GM19468 (cell line): Measurements from ENCODE around the gene HAP1.

ENCODE experiments used
- ATAC-seq: cut with Tn5 transposase; IDR thresholded peaks from one replicate; pipeline ENCODE4 v1.9.1; 2021; ENCODE audit warnings: mild to moderate bottlenecking, moderate library complexity, moderate number of reproducible peaks; ENCODE audit not compliant: unreplicated experiment; ENCODE audit errors: extremely low read depth

HAP1 gene

DNA sequence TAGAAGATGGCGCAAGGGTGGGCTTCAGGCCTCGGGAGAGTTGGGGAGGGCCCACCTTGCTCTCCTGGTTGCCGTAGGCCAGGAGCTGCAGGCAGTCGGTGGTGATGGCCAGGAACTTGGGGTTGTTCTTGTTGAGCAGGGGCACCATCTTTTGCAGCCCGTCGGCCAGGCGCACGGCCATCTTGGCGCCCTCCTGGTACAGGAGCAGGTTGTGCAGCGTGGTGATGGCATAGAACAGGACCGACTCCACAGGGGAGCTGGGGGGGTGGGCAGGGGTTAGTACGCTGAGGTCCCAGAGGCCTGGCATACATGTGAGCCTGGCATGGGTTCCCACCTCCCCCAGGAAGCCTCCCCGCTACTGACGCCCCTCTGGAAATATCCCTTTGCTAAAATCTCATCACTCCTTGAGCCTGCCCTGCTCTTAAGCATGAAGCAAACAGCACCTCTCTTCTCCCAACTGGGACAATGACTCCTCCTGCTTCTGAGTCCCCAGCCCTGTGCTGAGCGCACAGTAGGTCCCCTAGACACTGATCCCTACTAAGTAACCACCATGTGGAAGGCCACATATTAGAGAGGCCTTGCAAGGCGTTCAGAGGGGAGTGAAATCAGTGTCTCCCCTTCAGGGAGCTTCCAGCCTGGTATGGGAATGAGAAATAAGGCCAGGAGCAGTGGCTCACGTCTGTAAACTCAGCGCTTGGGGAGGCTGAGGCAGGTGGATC is 33.0 kb upstream of the HAP1 start:
- ATAC-seq, result no peak

DNA sequence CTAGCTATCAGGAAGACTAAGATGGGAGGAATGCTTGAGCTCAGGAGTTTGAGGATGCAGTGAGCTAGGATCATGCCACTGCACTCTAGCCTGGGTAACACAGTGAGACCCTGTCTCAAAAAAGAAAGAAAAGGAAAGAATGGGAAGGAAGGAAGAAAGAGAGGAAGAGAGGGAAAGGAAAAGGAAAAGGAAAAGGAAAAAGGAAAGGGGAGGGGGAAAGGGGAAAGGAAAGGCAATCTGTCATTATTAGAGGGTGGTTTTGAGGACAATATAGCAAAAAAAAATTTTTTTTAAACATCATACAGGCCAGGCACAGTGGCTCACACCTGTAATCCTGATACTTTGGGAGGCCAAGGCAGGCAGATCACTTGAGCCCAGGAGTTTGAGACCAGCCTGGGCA is 31.7 kb upstream of the HAP1 start:
- no peak for ATAC-seq

DNA sequence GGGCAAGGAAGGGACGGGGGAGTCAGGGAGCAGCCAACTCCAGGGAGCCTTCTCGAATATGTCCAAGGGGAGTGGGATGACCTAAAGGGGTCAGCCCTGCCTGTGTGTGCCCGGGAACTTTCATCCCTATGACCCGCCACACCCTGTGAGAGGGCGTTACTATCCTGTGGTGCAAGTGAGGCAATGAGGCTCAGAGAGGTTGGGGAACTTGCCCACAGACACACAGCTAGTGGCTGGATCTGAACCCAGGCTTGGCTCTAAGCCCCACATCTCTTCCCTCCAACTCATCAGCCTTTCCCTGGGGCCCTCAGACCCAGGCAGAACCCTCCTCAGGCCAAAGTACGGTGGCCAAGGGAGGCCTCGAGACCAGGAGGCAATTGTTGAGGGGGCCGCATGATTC is 28.9 kb upstream of the HAP1 start:
- ATAC-seq, result no peak

DNA sequence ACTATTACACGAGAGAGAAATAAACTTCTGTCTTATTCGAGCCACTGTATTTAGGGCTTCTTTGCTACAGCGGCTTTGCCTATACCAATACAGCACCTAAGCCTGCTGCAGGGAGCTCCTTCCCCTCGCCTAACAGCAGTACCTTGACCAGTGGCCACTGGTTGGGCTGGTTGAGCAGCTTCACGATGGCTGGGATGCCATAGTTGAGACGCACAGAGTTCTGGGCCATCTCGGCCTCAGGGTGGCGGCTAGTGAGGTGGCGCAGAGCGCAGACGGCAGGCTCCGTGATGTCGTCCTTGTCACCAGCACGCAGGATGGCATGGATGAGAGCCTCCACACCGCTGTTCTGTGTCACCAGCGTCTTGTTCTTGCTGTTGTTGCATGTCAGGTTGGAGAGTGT is 28.4 kb upstream of the HAP1 start:
- ATAC-seq, result no peak

DNA sequence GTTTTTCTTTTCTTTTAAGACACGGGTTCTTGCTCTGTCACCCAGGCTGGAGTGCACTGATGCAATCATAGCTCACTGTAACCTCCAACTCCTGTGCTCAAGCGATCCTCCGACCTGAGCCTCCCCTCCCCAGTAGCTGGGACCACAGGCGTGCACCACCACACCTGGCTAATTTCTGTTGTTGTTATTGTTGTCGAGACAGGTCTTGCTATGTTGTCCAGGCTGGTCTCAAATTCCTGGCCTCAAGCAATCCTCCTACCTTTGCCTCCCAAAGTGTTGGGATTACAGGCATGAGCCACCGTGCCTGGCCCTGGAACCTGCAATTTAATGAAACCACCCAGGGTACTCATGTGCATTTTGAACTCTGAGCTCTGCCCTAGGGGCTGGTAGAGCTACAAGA is 27.9 kb upstream of the HAP1 start:
- ATAC-seq, result no peak

DNA sequence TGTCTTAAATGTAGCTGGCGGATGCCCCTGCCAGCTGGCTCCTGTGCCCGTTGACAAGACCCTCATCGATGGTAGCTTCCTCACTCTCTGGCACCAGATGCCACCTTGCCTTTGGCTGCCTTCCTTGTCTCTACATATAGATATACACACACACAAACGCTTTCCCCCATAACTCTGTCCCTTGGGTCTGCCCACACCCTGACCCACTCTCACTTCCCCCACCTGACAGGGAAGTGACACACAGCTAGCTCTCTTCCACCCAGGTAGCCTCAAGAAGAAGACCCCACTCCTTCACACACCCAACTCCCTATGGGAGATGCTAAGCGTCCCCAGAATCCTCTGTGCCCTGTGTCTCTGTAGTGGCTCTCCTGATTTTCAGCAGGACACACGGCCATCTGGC is 26.4 kb upstream of the HAP1 start:
- ATAC-seq, result no peak

DNA sequence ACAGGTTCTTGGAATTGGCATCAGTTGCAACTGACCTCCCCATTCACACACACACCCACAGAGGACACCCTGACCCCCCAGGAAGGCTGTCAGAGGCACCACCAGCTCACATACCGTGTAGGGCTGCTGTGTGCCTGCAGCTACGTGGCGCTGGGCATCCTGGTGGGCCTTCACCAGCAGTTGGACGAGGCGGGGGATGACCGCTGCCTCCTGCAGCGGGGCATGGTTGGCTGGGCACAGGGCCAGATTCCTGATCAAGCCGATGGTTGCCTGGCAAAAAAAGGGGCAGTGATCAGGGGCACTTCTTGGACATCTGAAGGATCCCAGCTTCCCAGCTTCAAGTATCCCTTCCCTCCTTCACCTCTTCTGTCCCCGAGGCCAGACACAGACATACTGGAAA is 24.2 kb upstream of the HAP1 start:
- no peak for ATAC-seq

DNA sequence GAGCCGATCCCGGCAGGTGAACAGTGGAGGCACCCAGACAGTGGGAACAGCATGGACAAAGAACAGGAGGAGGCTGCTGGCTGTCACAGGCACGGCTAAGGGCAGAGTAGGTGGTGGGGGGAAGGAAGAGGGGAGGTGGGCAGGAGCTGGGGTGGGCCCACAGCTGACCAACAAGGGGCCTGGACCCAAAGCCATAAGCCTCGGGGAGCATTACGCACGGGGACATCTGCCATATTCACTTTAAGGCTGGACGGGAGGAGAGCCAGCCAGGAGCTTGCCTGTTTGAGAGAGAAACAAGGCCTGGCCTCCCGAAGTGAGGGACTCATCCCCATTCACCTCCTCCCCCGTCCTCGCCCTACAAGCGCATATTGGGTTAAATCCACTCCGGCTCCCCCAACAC is 19.6 kb upstream of the HAP1 start:
- no peak for ATAC-seq

DNA sequence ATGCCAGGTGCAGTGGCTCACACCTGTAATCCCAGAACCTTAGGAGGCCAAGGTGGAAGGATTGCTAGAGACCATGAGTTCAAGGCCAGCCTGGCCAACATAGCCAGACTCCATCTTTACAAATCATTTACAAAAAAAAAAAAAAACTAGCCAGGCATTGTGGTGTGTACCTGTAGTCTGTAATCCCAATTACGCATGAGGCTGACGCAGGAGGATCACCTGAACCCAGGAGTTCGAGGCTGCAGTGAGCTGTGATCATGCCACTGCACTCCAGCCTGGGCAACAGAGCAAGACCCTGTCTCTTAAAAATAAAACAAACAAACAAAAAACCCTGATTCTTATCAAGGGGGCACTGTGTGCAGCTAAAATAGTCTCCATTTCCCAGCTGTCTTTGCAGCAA is 16.8 kb upstream of the HAP1 start:
- no peak for ATAC-seq

DNA sequence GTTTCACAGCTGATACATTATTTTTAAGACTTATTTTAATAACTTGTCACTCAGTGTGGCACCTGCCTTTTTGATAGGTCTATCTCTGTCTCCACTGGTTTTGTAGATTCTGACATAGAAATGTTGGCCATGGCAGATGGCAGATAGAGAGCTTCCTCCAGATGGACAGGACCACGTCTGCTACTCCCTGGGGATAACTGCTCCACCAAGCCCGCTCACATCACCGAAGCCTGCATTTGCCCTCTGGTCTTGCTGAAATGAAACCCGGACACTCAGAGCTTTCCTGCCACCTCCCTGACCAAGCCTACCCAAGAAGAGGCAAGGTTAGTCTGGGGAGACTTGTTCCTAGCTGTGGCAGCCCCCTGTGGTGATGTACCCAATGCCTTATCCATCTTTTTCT is 16.4 kb upstream of the HAP1 start:
- no peak for ATAC-seq

DNA sequence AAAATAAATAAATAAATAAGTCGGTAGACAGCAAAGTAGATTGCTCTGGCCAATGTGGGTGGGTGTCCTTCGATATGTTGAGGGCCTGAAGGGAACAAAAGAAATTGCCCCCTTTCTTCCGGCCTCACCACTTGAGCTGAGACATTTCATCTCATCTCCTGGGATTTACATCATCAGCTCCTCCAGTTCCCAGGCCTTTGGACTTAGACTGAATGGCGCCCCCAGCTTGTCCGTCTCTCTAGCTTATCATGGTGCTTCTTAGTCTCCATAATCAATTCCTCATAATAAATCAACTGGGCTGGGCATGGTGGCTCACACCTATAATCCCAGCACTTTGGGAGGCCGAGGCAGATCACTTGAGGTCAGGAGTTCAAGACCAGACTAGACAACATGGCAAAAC is 13.8 kb upstream of the HAP1 start:
- no peak for ATAC-seq

DNA sequence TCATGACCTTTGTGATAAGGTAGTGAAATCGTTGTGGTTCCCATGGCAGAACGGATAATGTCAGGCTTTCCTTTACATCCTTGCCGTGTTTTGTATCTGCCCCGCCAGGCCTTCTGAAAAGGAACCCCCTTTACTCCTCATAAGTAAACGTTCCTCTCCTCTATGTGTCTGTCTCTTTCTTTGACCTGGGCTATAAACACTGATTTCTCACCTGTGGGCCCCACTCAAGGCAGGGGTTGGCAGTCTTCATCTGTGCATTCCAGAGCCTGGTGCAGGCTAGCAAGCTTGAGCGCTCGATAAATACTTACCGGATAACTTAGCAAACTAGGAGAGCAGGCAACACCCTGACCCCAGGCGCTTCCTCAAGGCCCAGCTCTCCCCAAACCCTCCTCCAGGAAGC is 7.3 kb upstream of the HAP1 start:
- no peak for ATAC-seq

DNA sequence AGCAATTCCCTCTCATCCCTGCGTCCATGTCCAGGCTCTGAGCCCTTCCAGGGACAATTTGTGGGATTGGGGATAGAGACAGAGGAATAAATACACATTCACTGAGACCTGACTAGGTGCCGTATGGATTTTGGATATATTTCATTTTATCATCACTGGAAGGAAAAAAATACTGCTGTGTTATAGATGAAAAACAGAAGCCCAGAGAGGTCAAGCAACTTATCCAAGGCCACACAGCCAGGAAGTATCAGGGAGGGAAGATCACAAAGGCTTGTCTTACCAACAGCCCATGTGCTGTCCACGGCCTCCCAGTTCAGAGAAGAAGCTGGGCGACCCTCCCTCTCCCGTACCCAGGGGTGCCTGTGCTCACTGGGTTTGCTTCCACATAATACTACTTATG is 6.1 kb upstream of the HAP1 start:
- ATAC-seq, result no peak

DNA sequence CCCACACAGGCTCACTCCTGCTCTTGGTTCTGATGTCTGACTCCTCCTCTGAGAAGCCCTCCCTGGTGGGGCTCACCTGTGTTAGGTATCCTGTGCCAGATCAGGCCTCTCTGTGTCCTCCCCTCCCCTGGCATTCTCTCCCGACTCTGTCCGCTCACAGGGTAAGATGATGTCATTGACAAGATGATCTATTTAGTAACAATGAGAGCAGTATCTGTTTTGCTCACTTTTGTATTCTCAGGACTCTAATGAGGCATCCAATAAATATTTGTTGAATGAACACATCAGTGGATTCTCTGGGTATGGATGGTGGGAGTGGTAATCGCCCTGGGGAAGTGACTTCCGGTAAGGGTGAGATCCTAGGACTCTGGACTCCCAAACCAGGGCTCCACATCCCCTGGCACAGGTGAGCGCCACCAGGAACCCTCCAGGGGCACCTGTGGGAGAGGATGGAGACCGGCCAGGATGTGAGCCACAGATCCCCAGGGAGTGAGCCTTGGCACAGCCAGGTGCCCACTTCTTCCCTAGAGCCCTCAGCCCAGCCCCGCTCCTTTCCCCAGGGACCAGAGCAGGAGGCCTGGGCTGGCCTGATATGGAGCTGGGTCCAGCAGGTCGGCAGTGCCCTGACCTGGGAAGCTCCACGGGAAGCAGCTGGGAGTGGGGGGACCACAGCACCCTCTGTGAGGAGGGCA is 5.4 kb upstream of the HAP1 start:
- ATAC-seq, result no peak

DNA sequence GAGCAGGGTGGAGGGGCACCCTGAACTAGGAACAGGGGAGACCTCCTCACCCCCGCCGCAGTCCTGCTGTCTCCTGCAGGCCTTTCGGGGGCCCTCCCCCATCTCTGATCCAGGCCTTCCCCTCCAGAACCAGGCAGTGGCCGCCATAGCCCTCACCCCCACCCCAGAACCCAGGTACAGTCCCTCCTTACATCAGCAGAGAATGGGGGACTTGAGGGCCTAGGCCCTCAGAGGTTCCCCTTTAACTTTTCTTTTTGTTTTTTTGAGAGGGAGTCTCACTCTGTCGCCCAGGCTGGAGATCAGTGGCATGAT is 4.3 kb upstream of the HAP1 start:
- ATAC-seq, result no peak

DNA sequence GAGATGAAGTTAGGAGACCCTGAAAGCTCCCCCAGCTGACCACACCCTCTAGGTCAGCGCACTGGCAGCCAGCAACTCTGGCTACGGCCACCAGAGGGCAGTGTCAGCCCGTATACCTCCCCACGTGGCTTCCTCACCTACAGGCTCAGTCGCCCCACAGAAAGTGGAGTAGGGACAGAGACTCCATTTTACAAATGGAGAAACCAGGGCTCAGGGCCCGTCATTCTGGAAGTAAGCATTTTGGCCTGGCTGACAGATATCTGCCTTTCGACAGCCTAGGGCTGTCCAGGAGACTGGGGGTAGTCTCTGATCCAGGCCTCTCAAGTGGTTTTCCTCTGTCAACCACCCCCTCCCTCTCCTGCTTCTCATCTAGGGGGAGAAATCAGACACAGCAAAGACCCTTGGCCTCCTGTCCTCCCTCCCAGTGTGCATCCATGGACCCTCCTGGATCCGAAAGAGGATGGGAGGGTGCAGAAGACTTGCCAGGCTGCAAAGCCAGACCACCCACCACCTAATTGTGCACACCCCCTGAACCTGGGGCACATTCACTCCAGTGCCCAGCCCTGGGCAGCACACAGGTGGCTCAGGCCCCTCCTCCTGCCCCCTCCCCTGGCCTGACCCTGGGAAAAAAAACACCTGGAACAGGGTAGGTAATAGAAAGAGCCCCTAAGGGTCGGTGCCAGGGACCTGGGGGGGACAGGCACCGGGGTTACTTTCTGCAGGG is 3.8 kb upstream of the HAP1 start:
- no peak for ATAC-seq

DNA sequence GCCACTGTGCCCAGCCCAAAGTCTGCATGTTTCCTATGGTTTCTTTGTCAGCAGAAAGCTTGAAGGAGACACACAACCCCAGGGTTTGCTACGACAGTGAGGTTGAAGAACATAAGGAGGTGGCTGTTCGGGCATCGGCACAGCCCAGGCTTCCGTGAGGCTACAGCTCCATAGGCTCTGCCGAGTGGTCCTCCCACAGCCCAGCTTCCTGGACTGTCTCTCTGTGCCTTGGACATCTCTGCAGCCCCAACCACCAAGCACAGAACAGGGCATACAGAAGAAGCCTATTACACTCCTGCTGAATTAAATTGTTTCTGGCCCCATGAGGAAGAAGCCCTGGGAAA is 3.2 kb upstream of the HAP1 start:
- no peak for ATAC-seq

DNA sequence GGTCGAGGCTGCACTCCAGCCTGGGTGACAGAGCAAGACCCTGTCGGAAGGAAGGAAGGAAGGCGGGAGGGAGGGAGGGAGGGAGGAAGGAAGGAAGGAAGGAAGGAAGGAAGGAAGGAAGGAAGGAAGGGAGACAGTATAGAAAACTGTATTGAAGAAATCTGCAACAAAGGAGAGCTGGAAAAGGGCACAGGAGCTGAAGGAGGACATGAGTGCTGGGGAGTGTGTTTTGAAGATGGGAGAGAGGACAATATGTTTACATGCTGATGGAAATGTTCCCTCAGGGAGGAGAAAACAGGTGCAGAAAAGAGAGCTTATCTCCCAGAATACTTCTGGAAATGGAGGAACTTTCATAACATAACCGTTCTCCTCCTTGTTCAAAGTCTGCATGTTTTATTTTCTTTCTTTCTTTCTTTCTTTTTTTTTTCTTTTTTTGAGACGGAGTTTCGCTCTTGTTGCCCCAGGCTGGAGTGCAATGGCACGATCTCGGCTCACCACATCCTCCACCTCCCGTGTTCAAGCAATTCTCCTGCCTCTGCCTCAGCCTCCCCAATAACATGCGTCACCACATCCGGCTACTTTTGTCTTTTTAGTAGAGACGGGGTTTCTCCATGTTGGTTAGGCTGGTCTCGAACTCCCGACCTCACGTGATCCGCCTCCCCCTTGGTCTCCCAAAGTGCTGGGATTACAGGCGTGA is 2.7 kb upstream of the HAP1 start:
- ATAC-seq, result no peak

DNA sequence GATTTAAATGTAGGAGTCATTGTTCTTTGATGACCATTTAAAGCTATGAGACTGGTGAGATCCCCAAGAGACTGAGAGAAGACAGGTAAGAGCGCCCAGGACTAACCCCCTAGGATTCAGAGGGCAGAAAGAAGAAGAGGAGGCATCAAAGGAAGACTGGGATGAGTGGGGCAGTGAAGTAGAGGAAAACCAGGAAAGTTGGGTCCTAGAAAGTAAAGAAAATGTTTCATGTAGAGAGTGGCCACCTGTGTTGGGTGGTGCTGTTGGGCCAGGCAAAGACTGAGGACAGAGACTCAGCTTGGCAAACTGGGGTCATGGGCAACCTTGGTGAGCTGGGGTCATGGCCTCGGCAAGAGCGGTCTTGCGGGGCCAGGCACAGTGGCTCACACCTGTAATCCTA is 1.3 kb upstream of the HAP1 start:
- ATAC-seq, result no peak

DNA sequence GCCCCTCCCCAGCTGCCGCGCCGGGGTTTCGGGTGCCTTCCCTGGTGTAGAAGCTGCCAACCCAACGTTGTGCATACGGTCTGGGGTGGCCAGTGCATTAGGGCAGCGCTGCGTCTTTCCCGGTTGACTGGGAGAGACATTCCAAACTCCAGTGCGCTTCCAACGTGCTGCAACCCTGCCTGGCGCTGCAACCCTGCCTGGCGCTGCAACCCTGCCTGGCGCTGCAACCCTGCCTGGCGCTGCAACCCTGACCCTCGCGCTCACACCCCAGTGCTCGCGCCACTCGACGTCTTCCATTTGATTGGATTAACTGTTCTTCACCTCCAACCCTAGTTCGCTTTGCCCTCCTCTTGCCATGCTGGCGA is 488 bp upstream of the HAP1 start:
- no peak for ATAC-seq

DNA sequence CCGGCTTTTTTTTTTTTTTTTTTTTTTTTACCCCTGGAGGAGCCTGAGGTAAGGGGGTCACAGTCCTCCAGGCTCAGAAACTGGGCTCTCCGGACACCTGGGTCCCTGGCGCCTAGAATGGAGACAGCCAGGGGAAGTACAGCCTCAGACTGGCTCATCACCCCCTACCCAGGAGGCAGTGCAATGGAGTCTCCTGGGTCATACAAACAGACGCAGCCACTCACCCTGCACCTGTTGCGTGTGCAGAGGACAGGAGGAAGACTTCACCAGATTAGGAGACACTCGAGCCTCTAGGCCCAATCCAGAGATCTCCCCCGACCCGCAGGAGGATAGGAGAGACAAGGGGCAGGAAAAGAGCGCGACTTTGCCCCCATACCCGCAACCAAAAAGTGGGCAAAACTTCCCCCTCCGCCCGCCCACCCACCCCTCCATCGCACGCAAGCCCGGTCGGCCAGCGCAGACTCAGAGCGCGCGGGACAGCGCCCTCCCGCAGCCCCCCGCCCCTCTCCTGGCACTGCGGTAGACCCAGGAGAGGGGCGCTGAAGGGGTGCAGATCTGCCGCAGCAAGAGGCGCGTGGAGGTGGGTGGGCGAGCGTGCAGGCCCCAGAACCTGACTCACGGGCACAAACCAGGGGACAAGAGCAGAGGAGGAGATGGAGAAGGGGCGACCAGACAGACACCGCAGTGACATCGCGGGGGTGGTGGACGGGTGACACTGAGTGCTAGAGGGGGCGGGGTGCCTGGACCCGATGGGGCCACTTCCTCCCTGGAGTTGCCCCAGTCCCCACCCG is 900 bp downstream of the HAP1 start:
- no peak for ATAC-seq
